Measurements from ENCODE around the gene TMPRSS3.

Gene TMPRSS3

DNA sequence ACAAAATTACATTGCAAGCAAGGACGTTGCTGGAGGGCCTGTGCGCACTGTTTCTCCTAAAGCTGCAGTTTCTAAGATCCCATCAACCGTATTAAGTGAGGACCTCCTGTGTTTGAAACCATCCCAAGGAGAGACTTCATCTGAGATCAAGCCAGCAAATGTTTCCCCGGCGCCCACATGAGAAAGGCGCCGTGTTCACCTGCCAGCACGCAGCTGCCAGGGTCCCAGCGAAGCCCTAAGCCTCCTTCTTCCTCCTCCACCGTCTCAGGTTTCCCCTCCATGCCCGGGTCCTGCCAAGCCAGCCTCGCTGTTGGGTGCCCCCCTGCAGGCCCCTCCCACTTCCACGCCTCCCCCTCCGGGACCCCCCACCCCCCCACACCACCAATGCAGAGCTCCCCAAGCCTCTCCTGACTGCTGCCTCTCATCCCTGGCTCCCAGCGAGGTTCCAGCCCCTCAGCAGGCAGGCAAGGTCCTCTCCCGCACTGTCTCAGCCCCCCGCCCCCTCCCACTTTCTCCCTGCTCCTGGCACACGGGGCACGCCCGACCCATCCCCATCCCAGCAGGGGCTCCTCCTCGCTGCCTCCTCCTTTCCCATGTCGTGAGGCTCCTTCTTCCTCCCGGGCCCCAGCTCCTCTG is 20.9 kb downstream of the TMPRSS3 start:
- DNase-seq (ENCODE audit: low read depth in 2 of 3, low spot score in 2 of 3), result no peak

DNA sequence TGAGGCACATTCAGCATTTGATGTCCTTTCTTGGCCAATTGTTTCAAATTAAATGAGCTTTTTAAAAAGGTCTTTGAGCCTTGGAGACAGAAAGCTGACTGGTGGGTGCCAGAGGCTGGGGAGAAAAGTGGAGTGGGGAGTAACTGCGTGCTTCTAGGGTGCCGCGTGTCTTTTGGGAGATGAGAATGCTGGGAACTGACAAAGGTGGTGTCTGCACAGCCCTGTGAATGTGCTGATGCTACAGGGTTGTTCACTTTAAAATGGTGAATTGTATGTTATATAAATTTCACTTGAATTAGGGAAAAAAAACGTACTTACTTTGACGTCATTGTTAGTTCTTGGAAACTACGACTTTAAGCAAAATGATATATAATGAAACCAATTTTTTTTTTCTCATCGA is 21.4 kb downstream of the TMPRSS3 start:
- DNase-seq (ENCODE audit: low read depth in 2 of 3, low spot score in 2 of 3), result no peak

DNA sequence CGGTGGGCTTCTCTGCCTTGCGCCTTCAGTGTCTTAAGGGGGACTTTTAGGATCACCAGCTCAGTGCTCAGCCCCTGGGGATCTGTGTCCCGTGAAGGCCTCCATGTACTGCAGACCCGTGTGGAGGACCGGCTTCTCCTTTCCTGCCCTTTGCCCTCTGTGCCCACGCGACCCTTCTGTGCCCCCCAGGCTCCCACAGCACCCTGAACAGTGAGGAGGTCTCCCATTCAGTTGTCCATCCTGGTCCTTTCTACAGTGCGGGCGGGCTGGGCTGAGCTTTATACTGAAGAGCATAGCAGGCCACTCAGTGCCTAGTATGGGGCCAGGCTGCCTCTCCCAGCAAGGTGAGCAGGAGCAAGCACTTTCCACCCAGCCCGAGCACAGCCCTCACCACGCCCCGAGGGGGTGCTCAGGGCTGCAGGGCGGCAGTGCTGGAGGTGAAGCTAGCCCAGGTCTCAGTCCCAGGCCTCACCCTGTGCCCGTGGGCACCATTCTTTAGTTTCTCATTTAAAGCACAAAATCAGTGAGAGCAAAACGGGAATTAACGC is 21.9 kb downstream of the TMPRSS3 start:
- no peak for DNase-seq (ENCODE audit: low read depth in 2 of 3, low spot score in 2 of 3)

DNA sequence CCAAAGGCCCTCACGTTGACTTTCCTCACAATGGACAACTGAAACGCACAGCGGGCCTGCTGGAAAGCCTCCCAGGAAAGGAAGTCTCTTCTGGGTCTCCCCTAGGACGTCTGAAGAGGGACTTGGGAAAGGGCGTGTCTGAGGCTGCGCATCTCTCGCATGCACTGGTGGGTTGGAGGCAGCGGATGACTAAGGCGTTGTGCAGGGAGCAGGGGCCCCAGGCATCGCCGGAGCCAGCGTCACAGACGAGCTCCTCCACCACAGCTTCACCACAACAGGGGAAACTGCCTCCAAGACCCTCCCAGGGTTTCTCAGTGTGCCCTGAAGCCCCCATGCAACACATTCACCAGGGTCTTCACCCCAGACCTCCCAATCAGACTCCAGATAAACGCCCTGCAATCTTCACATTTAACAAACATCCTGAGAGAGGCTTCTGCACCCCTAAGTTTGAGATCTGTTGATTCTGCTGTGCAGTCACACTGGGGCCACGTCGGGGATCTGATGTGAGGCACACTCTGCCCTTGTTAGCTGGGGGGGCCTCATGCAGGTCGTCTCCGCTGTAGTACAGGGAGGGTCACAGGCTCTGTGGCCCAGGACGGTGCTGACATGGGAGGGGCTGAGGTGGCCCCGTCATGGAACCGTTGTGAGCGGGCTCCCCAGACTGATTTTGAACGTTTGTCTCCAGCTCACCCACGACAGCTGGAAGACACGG is 22.5 kb downstream of the TMPRSS3 start:
- peak; percentile 25 to 39 (median 36) for DNase-seq (ENCODE audit: low read depth in 2 of 3, low spot score in 2 of 3)

DNA sequence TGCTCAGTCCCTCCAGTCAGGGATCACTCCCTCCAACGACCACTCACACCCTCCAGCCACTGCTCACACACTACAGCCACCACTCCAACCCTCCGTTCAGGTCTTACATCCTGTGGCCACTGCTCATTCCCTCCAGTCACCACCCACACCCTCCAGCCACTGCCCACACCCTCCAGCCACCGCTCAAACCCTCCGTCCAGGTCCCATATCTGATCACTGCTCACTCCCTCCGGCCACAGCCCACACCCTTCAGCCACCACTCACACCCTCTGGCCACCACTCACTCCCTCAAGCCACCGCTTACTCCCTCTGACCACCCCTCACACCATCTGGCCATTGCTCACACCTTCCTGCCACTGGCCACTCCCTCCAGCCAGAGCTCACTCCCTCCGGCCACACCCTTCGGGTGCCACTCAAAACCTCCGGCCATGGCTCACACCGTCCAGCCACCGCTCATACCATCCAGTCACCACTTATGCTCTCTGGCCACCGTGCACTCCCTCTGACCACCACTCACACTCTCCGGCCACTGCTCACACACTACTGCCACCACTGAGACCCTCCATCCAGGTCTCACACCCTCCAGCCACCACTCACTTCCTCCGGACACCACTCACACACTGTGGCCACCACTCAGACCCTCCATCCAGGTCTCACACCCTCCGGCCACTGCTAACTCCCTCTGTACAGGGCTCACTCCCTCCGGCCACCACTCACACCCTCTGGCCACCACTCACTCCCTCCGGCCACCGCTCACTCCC is 24.8 kb downstream of the TMPRSS3 start:
- no peak for DNase-seq (ENCODE audit: low read depth in 2 of 3, low spot score in 2 of 3)

DNA sequence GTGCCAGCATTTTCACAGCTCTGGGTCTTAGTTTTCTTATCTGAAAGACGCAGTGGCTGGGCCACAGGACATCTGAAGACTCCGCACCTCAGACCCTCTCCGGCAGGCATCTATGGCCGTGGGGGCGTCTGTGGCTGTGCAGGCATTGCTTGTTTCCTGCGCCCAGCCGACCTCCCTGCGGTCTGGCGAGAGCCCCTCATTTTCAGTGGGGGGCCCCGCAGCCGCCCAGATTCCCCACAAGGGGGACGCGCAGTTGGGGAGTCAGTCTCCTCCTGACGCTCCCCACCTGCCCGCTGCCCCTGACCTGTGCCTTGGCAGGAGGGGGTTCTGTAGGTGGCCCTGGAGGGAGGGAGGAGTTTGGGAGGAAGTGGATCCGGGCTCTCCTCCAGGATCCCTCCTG is 26.0 kb downstream of the TMPRSS3 start:
- DNase-seq (ENCODE audit: low read depth in 2 of 3, low spot score in 2 of 3), result no peak

DNA sequence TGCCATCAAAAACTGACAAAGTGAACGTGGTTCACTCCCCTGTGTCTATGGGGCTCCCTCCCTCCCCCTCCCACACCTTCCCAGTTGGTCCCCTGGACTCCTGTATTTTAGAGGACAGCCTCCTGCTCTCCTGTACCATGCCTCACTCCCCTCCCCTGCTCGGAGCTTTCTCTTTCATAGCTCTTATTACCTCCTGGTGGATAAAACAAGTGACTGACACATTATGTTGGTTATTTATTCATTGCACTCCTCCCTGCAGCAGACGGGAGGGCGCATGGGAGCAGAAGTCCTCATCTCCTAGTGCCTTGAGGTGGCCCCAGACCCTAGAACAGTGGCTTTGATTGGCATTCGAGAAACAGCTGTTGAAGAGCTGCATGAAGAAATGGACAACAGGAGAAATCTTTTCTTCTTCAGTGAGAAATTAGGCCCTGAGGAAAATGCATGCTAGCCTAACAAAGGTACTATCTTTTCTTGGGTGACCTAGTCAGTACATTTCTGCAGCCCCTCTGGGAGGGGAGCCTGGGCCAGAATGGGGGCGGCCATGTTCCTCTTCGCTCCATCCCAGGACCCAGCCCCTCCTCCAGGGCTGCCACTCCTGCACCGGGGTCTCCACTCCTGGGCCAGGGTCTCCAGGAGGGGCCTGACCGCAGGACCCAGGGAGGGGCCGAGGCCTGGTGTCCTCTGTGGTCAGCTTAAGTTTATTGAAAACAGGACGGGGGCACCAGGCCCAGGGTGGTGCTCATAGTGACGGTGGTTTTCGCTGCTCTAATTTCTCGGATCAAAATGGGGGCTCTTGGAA is 28.3 kb downstream of the TMPRSS3 start:
- no peak for DNase-seq (ENCODE audit: low read depth in 2 of 3, low spot score in 2 of 3)

DNA sequence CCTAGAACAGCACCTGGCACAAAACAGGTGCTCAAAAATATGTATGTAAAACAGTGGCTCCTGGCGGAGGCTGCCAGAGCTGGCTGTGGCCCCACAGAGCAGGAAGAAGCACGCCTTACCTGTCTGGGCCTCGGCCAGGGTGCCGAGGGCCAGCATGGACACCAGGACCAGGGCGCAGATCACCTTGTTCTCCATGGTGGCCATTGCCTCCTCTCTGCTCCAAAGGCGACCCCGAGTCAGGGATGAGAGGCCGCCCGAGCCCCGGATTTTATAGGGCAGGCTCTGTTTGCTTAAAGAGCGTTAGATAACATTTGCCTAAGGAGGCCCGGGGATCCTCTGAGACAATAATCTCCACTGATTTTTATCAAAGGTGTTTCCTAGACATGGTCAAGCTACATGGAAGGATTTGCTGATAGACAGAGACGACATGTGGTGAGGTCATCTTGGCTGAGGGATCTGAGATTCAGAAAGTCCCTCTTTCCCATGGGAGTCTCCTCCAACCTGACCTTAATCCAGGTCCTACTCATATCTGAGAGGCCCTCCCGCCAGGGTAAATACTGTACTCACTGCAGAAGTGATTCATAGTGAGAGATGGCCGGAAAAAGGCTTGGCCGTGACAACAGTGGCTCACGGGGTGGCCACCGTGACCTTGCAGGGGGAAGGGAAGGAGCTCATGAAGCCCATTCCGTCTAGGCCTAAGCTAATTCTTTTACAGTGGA is 29.4 kb downstream of the TMPRSS3 start, which contains the start of gene TFF1:
Gene TFF1, minus strand, starts transcription at position 244 of the 719 bp plus-strand sequence. Its CDS starts 40 bp downstream, at position 204.
- no peak for DNase-seq (ENCODE audit: low read depth in 2 of 3, low spot score in 2 of 3)

DNA sequence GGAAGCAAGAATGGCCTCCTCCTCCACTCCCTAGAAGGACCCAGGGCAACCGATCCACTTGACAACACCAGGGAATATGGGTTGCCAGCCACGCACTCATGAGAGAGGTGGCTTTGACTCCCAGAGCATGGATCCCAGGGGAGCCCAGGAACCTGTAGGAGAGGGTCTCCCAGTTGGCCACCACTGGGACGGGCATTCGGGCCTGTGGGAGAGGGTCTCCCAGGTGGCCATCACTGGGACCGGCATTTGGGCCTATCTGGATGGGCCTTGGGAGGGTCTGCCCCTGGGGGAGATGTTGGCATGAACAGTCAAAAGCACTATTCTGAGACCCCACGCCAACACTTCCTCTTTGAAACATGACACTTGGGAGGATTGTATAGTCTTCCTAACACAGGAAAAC is 30.1 kb downstream of the TMPRSS3 start:
- no peak for DNase-seq (ENCODE audit: low read depth in 2 of 3, low spot score in 2 of 3)

DNA sequence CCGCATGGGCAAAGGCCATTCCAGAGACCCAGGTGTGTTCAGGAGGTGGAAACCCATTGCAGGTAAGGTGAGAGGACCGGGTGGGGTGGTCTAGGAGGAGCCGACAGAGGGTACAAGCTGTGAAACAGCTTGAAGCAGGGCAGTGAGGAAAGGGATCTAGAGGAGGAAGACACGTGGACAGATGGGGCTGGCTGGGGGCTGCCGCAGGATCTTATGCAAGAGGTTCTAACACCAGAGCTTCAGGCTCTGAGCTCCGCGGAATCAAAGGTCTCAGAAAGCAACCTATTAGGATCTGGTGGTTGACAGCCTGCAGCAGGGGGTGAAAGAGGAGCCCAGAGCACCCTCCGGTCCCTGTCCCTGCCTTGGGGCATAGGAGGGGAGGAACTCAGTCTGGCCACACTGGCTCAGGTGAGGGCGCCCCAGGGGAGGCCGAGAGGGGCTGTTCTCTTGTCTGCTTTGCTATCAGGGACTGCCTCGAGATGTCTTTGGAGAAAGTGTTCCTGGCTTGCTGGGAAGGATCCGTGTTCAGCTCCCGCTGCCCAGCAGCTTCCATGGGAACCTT is 31.5 kb downstream of the TMPRSS3 start:
- no peak for DNase-seq (ENCODE audit: low read depth in 2 of 3, low spot score in 2 of 3)

DNA sequence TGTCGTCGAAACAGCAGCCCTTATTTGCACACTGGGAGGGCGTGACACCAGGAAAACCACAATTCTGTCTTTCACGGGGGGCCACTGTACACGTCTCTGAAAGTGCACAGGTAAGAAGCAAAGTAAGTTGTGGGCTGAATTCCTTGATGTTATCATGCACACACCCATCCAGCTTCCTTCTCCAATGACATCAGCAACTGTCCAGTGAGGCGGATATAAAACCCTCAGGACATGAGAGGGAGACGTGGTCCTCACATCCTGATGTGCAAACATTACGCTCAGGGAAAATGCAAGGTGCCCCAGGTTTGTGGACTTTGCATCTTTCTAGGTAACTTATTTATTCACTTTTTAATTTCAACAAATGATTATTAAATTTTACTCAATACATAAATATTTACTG is 32.5 kb downstream of the TMPRSS3 start:
- DNase-seq (ENCODE audit: low read depth in 2 of 3, low spot score in 2 of 3), result no peak

DNA sequence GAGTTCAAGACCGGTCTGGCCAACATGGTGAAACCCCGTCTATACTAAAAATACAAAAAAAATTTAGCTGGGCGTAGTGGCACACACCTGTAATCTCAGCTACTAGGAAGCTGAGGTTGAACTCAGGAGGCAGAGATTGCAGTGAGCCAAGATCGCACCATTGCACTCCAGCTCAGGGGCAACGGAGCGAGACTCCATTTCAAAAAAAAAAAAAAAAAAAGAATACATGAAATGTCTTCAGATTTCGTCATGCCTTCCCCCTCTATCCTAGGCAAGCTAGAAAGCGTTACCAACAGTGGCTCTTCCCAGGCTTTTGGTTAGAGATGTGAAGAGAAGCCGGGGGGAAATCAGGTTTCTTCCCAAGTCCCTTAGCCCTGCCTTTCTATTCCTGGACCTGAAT is 33.2 kb downstream of the TMPRSS3 start:
- no peak for DNase-seq (ENCODE audit: low read depth in 2 of 3, low spot score in 2 of 3)

DNA sequence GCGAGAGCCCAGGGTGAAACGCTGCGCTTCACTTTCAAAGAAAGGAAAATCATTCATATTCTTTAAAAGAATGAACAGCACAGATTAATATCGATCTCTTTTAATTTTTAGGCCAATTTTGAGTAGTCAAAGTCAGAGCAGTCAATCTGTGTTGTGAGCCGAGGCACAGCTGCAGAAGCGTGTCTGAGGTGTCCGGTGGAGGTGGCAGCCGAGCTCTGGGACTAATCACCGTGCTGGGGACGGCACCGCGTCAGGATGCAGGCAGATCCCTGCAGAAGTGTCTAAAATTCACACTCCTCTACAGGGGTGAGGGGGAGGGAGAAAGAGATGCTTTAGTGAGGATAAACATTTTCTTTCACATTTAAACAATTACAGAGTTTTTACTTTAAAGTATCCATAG is 33.7 kb downstream of the TMPRSS3 start:
- DNase-seq (ENCODE audit: low read depth in 2 of 3, low spot score in 2 of 3), result no peak

DNA sequence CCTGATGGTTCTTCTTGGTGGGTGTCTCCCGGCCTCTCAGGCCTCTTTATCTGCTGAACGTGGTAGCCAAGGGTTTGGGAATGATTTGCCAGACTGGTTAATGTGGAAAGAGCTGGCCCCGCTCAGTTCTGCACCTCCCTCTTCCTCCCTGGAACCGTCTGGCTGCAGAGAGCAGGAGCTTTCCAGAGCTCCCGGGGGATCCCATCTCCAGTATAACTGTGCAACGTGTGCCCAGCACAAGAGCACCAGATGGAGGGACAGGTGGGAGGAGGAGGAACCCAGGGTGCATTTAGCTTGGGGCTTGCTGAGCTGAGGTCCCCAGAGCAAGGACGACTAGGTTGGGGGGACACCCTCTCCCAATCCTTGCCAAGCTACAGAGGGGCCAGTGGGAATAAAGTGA is 34.6 kb downstream of the TMPRSS3 start:
- no peak for DNase-seq (ENCODE audit: low read depth in 2 of 3, low spot score in 2 of 3)

DNA sequence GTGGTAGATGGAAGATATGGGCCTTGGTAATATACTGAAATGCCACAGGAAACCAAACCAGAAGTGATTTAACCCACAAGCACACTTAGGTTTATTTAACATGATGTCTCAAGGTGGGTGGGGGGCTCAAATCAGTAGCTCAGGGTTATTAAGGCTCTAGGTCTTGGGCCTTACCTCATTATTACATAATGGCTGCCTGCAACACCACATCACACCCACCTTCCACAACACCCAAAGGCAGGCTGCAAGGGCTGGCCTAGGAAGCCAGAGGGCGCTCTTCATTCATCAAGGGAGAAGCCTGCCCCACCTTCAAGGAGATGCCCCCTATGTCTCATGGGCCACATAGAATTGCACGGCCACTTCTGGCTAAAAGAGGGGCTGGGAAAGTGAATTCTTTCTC is 35.5 kb downstream of the TMPRSS3 start:
- no peak for DNase-seq (ENCODE audit: low read depth in 2 of 3, low spot score in 2 of 3)

DNA sequence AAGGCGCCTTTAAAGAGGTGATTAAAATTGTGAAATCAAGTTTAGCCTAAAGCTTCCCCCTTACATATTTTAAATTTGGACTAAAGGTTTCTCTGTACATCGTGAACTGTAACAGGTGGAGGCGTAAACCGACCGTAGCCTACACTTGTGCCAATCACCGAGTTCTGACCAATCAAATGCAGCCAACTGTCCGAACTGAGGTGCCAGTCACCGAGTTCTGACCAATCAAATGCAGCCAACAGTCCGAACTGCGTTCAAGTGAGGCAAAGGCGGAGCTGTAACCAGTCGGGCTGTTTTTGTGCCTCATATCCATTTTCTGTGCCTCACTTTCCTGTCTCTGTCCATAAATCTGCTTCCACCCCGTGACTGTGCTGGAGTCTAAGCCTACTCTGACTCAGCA is 36.9 kb downstream of the TMPRSS3 start:
- DNase-seq (ENCODE audit: low read depth in 2 of 3, low spot score in 2 of 3), result no peak

DNA sequence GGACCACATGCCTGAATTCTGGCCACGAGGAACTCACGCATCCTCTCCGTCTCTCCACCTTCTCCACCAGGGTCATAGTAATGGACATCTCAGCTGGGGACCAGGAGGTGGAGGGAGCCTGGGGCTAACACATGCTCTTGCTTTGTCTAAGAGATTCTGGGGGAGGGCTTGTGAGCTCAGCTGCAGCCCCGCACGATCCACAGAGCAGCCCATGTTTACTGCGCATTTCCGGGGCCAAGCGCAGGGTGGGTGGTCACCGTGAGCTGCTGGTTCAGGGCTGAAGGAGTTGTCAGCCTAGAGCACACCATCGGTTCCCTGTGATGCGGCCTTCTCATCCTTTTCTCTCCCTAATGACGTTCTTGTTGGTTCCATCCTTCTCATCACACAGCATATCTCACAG is 37.6 kb downstream of the TMPRSS3 start:
- DNase-seq (ENCODE audit: low read depth in 2 of 3, low spot score in 2 of 3), result no peak

DNA sequence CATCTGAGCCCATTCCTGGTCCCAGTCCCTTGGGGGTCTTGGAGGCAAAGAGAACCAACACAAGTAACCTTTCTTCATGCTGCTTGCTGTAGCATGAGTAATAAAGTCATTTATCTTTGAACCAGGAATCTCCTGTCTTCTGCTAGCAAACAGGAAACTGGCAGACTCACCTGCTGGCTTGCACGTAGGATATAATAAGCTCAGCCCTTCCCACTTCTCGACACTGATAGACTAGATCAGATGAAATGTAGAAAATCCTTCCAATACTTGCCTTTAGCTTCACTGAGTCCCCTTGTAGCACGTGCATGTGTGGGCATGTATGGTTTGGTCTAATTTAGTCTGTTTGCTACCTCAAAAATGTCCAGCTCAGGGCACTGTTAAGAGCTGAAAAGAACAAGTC is 38.5 kb downstream of the TMPRSS3 start:
- DNase-seq (ENCODE audit: low read depth in 2 of 3, low spot score in 2 of 3), result no peak

DNA sequence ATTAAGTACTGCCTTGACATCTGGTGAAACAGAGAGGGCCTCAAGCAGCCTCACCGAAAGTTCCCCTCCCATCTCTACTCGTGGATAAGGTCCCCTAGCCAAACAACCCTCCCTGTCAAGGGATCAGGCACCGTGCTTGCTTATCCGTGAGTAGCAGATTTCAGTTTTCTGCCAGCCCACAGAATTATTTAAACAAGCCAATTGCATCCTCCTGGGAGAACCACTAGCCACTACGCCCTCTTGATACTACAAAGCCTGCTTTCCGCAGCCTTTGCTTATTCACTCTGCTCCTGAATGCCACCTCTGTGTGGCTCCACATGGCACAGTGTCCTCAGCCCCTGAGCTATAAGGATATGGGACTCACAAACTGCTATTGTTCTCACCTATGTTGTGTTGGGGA is 39.2 kb downstream of the TMPRSS3 start:
- DNase-seq (ENCODE audit: low read depth in 2 of 3, low spot score in 2 of 3), result no peak

DNA sequence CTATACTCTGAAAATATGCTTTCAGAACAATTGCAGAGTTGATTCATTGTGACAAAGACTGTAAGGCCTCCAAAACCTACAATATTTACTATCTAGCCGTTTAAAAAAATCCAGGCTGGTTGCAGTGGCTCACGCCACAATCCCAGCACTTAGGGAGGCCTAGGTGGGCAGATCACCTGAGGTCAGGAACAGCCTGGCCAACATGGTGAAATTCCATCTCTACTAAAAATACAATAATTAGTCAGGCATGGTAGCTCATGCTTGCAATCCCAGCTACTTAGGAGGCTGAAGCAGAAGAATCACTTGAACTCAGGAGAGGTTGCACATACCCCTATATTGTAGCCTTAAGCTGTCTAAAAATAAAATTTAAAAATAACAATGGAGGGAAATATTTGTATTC is 39.8 kb downstream of the TMPRSS3 start:
- no peak for DNase-seq (ENCODE audit: low read depth in 2 of 3, low spot score in 2 of 3)
